Measurements from ENCODE around the gene MTREX. TPM values are rescaled to one million over a fixed set of nuclear protein-coding genes. Genes with fewer than 3 reads are reported as not detected.
A peak's percentile ranks its signal among the peaks of the same experiment; 100 is the strongest.

The MTREX gene
- polyA plus RNA-seq, 1 experiment, result 11.7 TPM

DNA sequence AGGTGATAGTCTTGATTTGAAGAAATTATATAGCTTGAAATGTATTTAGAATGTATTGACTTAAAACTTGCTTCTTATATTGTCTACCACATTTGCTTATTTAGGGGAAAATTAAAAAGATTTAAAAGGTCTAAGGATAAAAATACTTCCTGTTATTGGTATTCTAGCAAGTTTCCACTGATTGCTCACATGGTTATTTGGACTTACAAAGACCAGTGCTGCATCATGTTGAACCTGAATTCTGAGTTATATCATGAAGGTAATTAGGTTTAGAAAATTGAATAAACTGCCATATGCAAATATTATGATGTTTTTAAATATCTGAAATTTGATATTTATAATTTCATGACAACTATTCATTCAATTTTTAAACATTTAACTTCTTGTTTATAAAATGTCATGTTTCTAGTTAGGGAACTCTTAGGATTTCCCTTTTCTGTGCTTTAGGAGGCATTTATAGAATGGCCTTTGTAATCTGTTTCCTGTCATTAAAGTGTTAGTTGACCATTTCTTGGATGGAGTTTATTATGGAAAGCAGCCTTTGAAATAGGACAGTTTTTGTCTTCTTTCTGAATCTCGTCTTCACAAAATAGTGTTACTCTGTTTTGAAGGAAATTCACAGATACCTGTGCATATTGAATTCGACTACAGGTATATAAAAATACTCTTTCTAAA lies 85.8 kb downstream of the MTREX start:
- no peaks in the 10 kb centered on the region; the same call in 1 of the 2 replicates for H3K36me3 ChIP-seq (ENCODE audit: control insufficient read depth, insufficient read depth, low read length)
- no peaks in the 10 kb centered on the region for H3K27me3 ChIP-seq (ENCODE audit: control insufficient read depth, insufficient read depth, low read length)
- no peak overlapping the region for H3K4me3 ChIP-seq (ENCODE audit: low read depth, low read length)
- POLR2A ChIA-PET, result no interaction called here
- TF ChIP-seq, protein P1, sequence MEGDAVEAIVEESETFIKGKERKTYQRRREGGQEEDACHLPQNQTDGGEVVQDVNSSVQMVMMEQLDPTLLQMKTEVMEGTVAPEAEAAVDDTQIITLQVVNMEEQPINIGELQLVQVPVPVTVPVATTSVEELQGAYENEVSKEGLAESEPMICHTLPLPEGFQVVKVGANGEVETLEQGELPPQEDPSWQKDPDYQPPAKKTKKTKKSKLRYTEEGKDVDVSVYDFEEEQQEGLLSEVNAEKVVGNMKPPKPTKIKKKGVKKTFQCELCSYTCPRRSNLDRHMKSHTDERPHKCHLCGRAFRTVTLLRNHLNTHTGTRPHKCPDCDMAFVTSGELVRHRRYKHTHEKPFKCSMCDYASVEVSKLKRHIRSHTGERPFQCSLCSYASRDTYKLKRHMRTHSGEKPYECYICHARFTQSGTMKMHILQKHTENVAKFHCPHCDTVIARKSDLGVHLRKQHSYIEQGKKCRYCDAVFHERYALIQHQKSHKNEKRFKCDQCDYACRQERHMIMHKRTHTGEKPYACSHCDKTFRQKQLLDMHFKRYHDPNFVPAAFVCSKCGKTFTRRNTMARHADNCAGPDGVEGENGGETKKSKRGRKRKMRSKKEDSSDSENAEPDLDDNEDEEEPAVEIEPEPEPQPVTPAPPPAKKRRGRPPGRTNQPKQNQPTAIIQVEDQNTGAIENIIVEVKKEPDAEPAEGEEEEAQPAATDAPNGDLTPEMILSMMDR (IDR thresholded peaks at IDR 0.05; ENCODE audit: insufficient read depth, low read depth, low read length), result no peak
- DNase-seq (ENCODE audit: low read depth), result no peak
- CTCF ChIA-PET, result interaction anchor here (0.9 to 1.2 kb wide), 2 partner anchors 8 to 12 kb away, joined by 3 to 8 read pairs; no protein-coding TSS in a partner anchor

DNA sequence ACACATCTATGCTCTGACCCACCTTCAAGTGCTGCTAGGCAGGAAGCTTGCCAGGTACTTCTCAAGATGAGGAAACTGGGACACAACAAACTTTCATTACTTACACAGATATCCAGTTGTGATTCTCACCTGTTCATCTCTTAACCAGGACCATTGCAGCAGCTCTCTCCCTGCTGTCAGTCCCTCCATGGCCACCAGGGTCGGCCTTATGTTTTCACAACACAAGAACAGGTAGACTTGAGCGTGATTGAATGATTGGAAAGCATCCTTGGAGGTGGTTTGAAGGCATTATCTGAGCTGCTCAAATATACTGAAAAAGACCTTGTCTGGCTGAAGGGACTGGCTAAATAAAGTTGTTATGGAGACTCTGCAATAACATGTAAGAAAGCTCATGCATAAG lies 94.4 kb downstream of the MTREX start:
- no peak for DNase-seq (ENCODE audit: low read depth)
- Histone ChIP-seq H3K4me3 (ENCODE audit: low read depth, low read length) (no peak overlapping the region), H3K27me3 (ENCODE audit: control insufficient read depth, insufficient read depth, low read length) (no peaks in the 10 kb centered on the region), H3K36me3 (ENCODE audit: control insufficient read depth, insufficient read depth, low read length) (peaks cover 3% of the 10 kb centered on the region; the same call in 1 of the 2 replicates)
- CTCF ChIA-PET, result interaction anchor here (0.6 to 5.7 kb wide), 6 partner anchors 9 to 411 kb away, joined by 3 to 53 read pairs (median 6); no protein-coding TSS in a partner anchor
- POLR2A ChIA-PET, result no interaction called here
- TF ChIP-seq, protein P1 (IDR thresholded peaks at IDR 0.05; ENCODE audit: insufficient read depth, low read depth, low read length), result no peak

DNA sequence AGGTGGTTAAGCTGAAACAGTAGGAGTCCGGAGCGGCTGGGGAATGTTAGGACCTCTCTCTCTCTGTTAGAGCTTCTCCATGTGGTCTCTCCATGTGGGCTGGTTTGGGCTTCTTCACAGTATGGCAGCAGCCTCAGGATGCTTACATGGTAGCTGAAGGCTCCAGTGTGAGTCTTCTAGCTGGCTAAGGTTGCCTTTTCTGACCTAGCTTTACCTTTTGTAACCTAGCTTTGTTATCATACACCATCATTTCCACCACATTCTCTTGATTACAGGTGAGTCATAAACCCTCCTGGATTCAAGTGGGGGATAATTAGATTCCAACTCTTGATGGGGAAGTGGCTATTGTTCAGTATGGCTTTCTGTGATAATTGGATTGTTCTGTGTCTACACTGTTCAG lies 98.5 kb downstream of the MTREX start:
- TF ChIP-seq, protein P1 (IDR thresholded peaks at IDR 0.05; ENCODE audit: insufficient read depth, low read depth, low read length), result no peak
- H3K36me3 ChIP-seq (ENCODE audit: control insufficient read depth, insufficient read depth, low read length), result peaks cover 3% of the 10 kb centered on the region; the same call in 1 of the 2 replicates
- no peaks in the 10 kb centered on the region for H3K27me3 ChIP-seq (ENCODE audit: control insufficient read depth, insufficient read depth, low read length)
- H3K4me3 ChIP-seq (ENCODE audit: low read depth, low read length), result no peak overlapping the region
- ChIA-PET POLR2A (no interaction called here), CTCF (interaction anchor here (0.6 to 5.7 kb wide), 12 partner anchors 10 to 298 kb away, joined by 3 to 53 read pairs (median 4); no protein-coding TSS in a partner anchor)
- DNase-seq (ENCODE audit: low read depth), result no peak

DNA sequence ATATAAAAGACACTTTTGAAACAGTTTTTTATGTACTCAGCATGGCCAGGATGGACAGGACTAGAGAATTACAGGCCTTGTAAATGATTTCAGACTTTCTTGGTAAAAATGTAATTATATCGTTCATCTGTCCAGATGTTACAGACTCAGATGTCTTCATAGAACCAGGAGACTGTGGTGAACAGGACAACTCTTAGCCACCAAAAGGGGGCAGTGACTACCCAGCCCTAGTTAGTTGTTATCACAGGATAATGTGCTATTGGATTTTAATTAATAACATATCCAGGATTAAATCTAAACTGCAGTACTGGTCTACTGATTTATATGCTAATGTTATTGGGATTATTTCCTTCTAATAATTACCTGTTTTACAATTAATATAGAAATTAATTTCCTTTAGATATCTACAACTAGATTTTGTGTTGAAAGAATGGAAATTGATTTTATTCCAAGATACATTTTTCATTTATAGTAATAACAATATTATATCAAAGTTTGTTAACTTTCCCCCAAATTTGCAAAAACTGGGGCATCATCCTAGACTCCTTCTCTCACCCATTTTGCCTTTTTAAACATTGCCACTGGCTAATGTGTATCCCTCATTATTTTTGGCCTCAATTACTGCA lies 99.4 kb downstream of the MTREX start:
- POLR2A ChIA-PET, result no interaction called here

More for the DNA sequence above, 99.4 kb downstream of the MTREX start:
- TF ChIP-seq, protein P1 (IDR thresholded peaks at IDR 0.05; ENCODE audit: insufficient read depth, low read depth, low read length), result peak; percentile 76
- H3K4me3 ChIP-seq (ENCODE audit: low read depth, low read length), result no peak overlapping the region
- CTCF ChIA-PET, result interaction anchor here (1.0 to 5.7 kb wide), 7 partner anchors 9 to 297 kb away, joined by 3 to 53 read pairs (median 4); no protein-coding TSS in a partner anchor
- H3K27me3 ChIP-seq (ENCODE audit: control insufficient read depth, insufficient read depth, low read length), result no peaks in the 10 kb centered on the region
- no peak for DNase-seq (ENCODE audit: low read depth)
- H3K36me3 ChIP-seq (ENCODE audit: control insufficient read depth, insufficient read depth, low read length), result peaks cover 3% of the 10 kb centered on the region; the same call in 1 of the 2 replicates

Data from BJ (cell line).